GM10248 (cell line): Measurements from ENCODE around the gene ANKMY2.

Experiments used
- CTCF ChIA-PET: fragments of 300-600 bp; sonication (Branson Sonifier 250); formaldehyde crosslinking; extraction: SDS; loops from one replicate; lab custom pipeline; 2021; ENCODE audit warnings: antibody characterized with exemption; lab: Yijun Ruan, JAX
- POLR2A ChIA-PET: fragments of 350-650 bp; sonication (Branson Sonifier 250); formaldehyde crosslinking; extraction: SDS; loops from one replicate; lab custom pipeline; 2020; ENCODE audit warnings: antibody characterized with exemption; lab: Yijun Ruan, JAX
- DNase-seq: peaks from one replicate; pipeline ENCODE4 v3.0.0; 2012; ENCODE audit errors: extremely low spot score
- TF ChIP-seq, protein P1 (sequence below): IDR thresholded peaks from 2 replicates; pipeline ENCODE4 v1.5.1; 2012; ENCODE audit warnings: mild to moderate bottlenecking, low read depth; ENCODE audit errors: extremely low read depth, missing control alignments, control extremely low read depth

The ANKMY2 gene

DNA sequence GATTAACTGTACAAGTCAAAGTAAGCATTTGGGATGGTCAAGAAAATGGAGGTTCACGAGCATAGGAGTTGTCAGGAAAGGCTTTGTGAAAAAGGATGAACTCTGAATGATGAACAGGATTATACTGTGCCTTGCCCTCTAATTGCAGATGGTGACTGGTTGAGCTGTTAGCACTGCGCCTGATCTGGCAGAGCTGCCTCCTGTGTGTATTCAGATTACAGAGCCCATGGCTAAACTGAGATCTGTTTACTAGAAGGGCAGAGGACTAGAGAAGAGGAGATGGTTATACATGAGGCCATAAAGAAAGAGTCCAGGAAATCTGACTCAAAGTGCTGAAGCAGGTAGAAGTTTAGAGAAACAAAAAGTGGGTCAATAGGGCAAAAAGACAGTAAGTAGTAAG, 89.2 kb downstream of the ANKMY2 start:
- no peak for DNase-seq
- ChIA-PET CTCF (interaction anchor here (1.4 to 10.9 kb wide), 2 partner anchors 7 to 123 kb away, joined by 3 to 94 read pairs; no protein-coding TSS in a partner anchor), POLR2A (no interaction called here)
- TF ChIP-seq, protein P1, sequence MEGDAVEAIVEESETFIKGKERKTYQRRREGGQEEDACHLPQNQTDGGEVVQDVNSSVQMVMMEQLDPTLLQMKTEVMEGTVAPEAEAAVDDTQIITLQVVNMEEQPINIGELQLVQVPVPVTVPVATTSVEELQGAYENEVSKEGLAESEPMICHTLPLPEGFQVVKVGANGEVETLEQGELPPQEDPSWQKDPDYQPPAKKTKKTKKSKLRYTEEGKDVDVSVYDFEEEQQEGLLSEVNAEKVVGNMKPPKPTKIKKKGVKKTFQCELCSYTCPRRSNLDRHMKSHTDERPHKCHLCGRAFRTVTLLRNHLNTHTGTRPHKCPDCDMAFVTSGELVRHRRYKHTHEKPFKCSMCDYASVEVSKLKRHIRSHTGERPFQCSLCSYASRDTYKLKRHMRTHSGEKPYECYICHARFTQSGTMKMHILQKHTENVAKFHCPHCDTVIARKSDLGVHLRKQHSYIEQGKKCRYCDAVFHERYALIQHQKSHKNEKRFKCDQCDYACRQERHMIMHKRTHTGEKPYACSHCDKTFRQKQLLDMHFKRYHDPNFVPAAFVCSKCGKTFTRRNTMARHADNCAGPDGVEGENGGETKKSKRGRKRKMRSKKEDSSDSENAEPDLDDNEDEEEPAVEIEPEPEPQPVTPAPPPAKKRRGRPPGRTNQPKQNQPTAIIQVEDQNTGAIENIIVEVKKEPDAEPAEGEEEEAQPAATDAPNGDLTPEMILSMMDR = no peak

DNA sequence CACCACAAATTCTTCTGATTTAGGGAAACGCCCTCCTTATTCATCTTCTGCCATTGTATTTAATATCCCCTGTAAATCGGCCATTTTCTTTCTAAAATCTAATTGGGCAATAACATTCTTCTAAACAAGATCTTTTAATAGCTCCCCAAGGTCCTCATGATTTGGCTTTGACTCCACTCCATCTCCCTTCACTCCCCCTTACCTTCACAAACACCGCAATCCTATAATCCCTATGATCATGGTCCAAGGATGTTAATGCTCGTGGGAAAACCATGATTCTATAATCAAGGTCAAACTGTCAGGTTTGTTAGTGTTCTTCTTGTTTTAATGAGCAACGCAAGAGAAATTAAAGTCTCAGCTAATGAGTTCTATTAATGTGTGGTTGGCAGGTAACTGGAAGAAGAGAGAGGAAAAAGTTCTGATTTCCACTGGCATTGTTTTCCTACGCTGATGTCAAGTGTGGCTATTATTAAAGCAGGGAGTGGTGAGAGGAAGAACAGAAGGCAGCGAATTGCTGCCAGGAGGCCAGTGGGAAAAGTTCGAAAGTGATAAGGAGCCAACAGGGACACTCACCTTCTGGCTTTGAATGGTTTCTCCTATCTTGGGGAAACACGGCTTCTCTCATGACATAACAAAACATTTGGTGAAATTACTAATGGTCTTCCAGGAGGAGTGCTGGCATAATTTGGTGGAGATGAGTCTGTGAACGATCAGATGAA, 90.9 kb downstream of the ANKMY2 start:
- DNase-seq = no peak
- TF ChIP-seq, protein P1 = no peak
- POLR2A ChIA-PET = no interaction called here
- CTCF ChIA-PET = interaction anchor here (1.1 to 10.9 kb wide), 3 partner anchors 9 to 477 kb away, joined by 4 to 94 read pairs (median 5); no protein-coding TSS in a partner anchor

DNA sequence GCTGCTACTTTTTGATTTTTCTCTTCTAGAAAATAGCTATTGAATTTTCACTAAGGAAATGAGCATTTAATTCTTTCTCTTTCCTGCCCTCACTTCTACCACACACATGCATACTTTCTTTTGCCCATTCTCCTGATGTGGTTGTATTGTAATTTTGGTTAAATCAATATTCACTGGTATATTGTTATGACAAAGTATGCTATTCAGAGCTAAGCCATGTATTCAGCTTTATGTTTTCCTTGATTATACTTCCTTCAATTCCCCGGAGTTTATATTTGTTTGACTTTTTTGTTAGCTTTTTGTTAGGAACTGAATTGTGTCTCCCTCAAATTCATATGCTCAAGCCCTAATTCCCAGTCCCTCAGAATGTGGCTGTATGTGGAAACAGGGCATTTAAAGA, 94.9 kb downstream of the ANKMY2 start:
- CTCF ChIA-PET = interaction anchor here (1.2 to 10.9 kb wide), 3 partner anchors 10 to 24 kb away, joined by 3 to 94 read pairs (median 4); no protein-coding TSS in a partner anchor
- DNase-seq = no peak
- POLR2A ChIA-PET = no interaction called here
- TF ChIP-seq, protein P1 = no peak
